Dendritic cell treated with granulocyte-macrophage colony-stimulating factor and Interleukin-4, amounts not matched to agents 40 ng/mL and 50 ng/mL, for 4 days (primary cell): ENCODE data around the gene ZDHHC4.

ENCODE experiments used
- H3K27ac Mint-ChIP-seq: one replicate; pipeline ENCODE4 v1.8.0; 2022; ENCODE audit warnings: mild to moderate bottlenecking, mixed read lengths
- H3K27me3 Mint-ChIP-seq: one replicate; pipeline ENCODE4 v1.8.0; 2022; ENCODE audit warnings: mild to moderate bottlenecking, mixed read lengths
- H3K36me3 Mint-ChIP-seq: one replicate; pipeline ENCODE4 v1.8.0; 2022; ENCODE audit warnings: low read depth, mixed read lengths
- H3K4me1 Mint-ChIP-seq: one replicate; pipeline ENCODE4 v1.8.0; 2022; ENCODE audit warnings: low read depth, mixed read lengths
- H3K4me3 Mint-ChIP-seq: one replicate; pipeline ENCODE4 v1.8.0; 2022; ENCODE audit warnings: mild to moderate bottlenecking, moderate library complexity, mixed read lengths
- H3K9me3 Mint-ChIP-seq: one replicate; pipeline ENCODE4 v1.8.0; 2022; ENCODE audit warnings: mixed read lengths
- intact Hi-C: fragments of 100-400 bp; cut with micrococcal nuclease; formaldehyde crosslinking; loops from one replicate; pipeline ENCODE4 v1.15.0; 2022

ZDHHC4 gene

GRCh38 chr7:6606866-6607583 is 29.8 kb downstream of the ZDHHC4 start:
- intact Hi-C loops, result no loop called here
- Mint-ChIP-seq H3K36me3 (peaks cover 78% of the 10 kb centered on the region), H3K9me3 (no peaks in the 10 kb centered on the region), H3K27ac (no peak overlapping the region), H3K4me1 (no peaks in the 10 kb centered on the region), H3K4me3 (no peak overlapping the region), H3K27me3 (peaks cover 5% of the 10 kb centered on the region)

- Mint-ChIP-seq H3K4me3 (no peak overlapping the region), H3K27ac (no peak overlapping the region), H3K36me3 (peaks cover 72% of the 10 kb centered on the region), H3K9me3 (no peaks in the 10 kb centered on the region), H3K4me1 (no peaks in the 10 kb centered on the region), H3K27me3 (peaks cover 10% of the 10 kb centered on the region)
- intact Hi-C loops, result no loop called here
Measured at GRCh38 chr7:6607651-6608051, 30.4 kb downstream of the ZDHHC4 start.

DNA sequence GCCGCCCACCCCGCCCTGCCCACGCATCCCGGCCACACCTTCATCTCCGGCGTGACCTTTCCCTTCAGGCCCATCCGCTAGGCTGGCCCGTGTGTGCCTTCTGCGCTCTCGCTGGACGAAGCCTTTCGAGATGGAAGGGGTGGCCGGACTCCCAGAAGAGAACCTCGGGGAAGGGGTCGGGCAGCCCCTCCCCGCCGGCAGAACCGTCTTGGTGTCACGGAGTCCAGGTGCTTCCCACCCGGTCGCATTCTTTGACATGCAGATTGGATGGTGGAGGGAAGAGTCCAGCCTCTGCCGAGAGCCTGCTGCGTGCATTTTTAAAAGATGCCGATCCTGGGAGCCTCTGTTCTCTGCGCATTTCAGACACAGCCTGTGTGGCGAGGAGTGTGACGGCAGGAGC is 30.8 kb downstream of the ZDHHC4 start:
- no peak overlapping the region for H3K4me3 Mint-ChIP-seq
- H3K27me3 Mint-ChIP-seq, result peaks cover 13% of the 10 kb centered on the region
- intact Hi-C loops, result no loop called here
- H3K4me1 Mint-ChIP-seq, result no peaks in the 10 kb centered on the region
- H3K27ac Mint-ChIP-seq, result no peak overlapping the region
- H3K9me3 Mint-ChIP-seq, result no peaks in the 10 kb centered on the region
- peaks cover 68% of the 10 kb centered on the region for H3K36me3 Mint-ChIP-seq

DNA sequence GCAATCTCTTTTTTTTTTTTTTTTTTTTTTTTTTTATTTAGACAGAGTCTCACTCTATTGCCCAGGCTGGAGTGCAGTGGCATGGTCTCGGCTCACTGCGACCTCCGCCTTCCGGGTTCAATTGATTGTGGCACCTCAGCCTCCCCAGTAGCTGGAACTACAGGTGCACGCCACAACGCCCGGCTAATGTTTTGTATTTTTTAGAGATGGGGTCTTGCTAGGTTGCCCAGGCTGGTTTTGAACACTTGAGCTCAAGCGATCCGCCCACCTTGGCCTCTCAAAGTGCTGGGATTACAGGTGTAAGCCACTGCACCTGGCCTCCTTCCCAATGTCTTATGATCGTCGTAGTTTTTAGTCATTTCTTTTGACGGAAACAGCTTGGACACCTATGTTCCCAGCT is 31.5 kb downstream of the ZDHHC4 start:
- H3K4me1 Mint-ChIP-seq, result no peaks in the 10 kb centered on the region
- H3K27ac Mint-ChIP-seq, result no peak overlapping the region
- peaks cover 19% of the 10 kb centered on the region for H3K27me3 Mint-ChIP-seq
- intact Hi-C loops, result no loop called here
- peaks cover 62% of the 10 kb centered on the region for H3K36me3 Mint-ChIP-seq
- H3K4me3 Mint-ChIP-seq, result no peak overlapping the region
- no peaks in the 10 kb centered on the region for H3K9me3 Mint-ChIP-seq

GRCh38 chr7:6612819-6613218 is 35.6 kb downstream of the ZDHHC4 start:
- Mint-ChIP-seq H3K4me3 (no peak overlapping the region), H3K4me1 (no peaks in the 10 kb centered on the region), H3K27me3 (peaks cover 53% of the 10 kb centered on the region), H3K27ac (no peak overlapping the region), H3K9me3 (no peaks in the 10 kb centered on the region), H3K36me3 (peaks cover 22% of the 10 kb centered on the region)
- intact Hi-C loops, result no loop called here

GRCh38 chr7:6613706-6614105 is 36.5 kb downstream of the ZDHHC4 start:
- intact Hi-C loops, result no loop called here
- H3K27ac Mint-ChIP-seq, result no peak overlapping the region
- H3K4me1 Mint-ChIP-seq, result no peaks in the 10 kb centered on the region
- no peaks in the 10 kb centered on the region for H3K9me3 Mint-ChIP-seq
- H3K36me3 Mint-ChIP-seq, result peaks cover 13% of the 10 kb centered on the region
- H3K27me3 Mint-ChIP-seq, result peaks cover 61% of the 10 kb centered on the region
- H3K4me3 Mint-ChIP-seq, result no peak overlapping the region

GRCh38 chr7:6614953-6615722 is 37.9 kb downstream of the ZDHHC4 start, which contains the start of gene ZNF853:
Gene ZNF853, plus strand, starts transcription at chr7:6615610. Its CDS starts 565 bp downstream, at chr7:6616175.
- no peaks in the 10 kb centered on the region for H3K9me3 Mint-ChIP-seq
- no peaks in the 10 kb centered on the region for H3K36me3 Mint-ChIP-seq
- H3K4me3 Mint-ChIP-seq, result peak within 1 kb of the TSS; percentile 44
- intact Hi-C loops, result no loop called here
- no peak within 1 kb of the TSS for H3K27ac Mint-ChIP-seq
- peaks cover 64% of the 10 kb centered on the region for H3K27me3 Mint-ChIP-seq
- H3K4me1 Mint-ChIP-seq, result no peaks in the 10 kb centered on the region

DNA sequence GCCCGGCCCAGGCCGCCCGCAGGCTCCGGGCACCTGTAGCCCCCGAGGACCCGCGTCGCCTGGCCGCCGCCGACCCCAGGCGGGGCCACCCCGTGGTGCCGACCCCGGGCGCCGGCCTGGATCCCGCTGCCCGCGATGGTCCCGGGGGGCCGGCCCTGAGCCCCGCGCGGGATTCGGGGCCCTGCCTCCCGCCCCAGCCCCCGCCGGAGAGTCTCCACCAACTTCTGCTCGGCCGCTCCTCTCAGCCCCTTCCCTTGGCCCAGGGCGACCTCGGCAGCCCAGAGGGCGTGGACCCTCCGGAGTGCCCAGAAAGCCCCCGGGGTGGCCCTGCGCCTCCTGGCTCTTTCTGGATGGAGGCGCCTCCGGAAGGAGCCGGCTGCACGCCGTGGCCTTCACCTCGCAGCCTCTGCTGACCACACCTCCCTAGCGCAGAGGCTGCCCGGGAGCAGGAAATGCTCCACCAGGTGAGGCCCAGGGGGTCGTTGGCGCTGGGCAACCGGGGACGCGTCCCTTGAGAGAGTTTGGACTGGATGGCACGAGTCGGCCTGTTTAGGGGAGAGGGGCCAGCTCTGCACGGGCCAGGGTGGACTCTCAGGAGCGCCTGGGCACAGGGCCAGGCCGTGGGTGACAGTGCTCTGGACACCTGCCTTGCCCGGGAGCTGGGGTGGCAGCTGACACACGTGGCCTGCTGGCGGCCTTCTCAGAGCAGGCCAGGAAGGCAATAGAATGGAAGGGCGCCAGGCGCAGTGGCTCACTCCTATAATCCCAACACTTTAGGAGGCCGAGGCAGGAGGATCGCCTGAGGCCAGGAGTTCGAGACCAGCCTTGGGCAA is 38.7 kb downstream of the ZDHHC4 start:
- peaks cover 66% of the 10 kb centered on the region for H3K27me3 Mint-ChIP-seq
- peaks cover 6% of the 10 kb centered on the region for H3K4me1 Mint-ChIP-seq
- peak overlapping the region; percentile 42 for H3K4me3 Mint-ChIP-seq
- H3K27ac Mint-ChIP-seq, result no peak overlapping the region
- H3K36me3 Mint-ChIP-seq, result no peaks in the 10 kb centered on the region
- no peaks in the 10 kb centered on the region for H3K9me3 Mint-ChIP-seq
- intact Hi-C loops, result no loop called here

GRCh38 chr7:6616854-6617643 is 39.8 kb downstream of the ZDHHC4 start:
- peaks cover 17% of the 10 kb centered on the region for H3K4me1 Mint-ChIP-seq
- no peaks in the 10 kb centered on the region for H3K36me3 Mint-ChIP-seq
- intact Hi-C loops, result no loop called here
- H3K27ac Mint-ChIP-seq, result no peak overlapping the region
- H3K9me3 Mint-ChIP-seq, result no peaks in the 10 kb centered on the region
- H3K27me3 Mint-ChIP-seq, result peaks cover 64% of the 10 kb centered on the region
- no peak overlapping the region for H3K4me3 Mint-ChIP-seq

DNA sequence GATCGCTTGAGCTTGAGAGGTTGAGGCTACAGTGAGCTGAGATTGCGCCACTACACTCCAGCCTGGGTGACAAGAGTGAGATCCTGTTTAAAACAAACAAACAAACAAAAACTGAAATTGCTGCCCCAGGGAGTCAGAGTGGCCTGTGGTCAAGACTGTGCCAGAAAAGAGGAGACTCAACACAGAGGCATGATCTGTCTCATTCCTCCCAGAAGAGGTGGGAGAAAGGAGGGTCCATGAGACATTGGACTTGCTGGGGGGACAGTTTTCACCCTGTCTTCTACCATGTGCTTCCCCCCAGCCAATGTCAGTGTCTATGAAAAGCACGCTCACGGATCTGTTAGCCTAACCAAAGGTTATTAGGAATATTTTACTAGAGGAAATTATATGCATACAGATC is 41.4 kb downstream of the ZDHHC4 start:
- Mint-ChIP-seq H3K27ac (no peak overlapping the region), H3K27me3 (peaks cover 54% of the 10 kb centered on the region), H3K9me3 (no peaks in the 10 kb centered on the region), H3K4me1 (peaks cover 17% of the 10 kb centered on the region), H3K4me3 (no peak overlapping the region), H3K36me3 (no peaks in the 10 kb centered on the region)
- intact Hi-C loops, result no loop called here

DNA sequence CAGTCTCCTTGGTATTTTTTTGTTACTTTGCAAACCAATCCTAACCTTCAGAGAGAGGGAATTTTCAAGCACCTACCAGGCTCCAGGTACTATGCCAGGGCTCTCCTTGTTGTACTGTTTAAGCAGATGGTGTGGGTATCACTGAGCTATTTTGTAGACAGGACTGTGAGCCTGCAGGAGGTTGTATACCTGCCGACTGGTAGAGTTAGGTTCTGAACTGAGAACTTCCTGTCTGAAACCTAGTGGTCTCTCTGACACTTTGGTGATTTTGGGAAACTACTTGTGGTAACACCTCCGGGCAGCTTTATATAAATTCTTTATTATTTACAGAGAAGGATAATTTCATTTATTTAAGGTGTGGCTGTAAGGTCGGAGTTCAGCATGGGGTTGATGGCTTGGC is 42.7 kb downstream of the ZDHHC4 start:
- H3K27ac Mint-ChIP-seq, result no peak overlapping the region
- peaks cover 27% of the 10 kb centered on the region for H3K4me1 Mint-ChIP-seq
- H3K36me3 Mint-ChIP-seq, result no peaks in the 10 kb centered on the region
- H3K9me3 Mint-ChIP-seq, result no peaks in the 10 kb centered on the region
- H3K4me3 Mint-ChIP-seq, result no peak overlapping the region
- intact Hi-C loops, result no loop called here
- peaks cover 43% of the 10 kb centered on the region for H3K27me3 Mint-ChIP-seq

DNA sequence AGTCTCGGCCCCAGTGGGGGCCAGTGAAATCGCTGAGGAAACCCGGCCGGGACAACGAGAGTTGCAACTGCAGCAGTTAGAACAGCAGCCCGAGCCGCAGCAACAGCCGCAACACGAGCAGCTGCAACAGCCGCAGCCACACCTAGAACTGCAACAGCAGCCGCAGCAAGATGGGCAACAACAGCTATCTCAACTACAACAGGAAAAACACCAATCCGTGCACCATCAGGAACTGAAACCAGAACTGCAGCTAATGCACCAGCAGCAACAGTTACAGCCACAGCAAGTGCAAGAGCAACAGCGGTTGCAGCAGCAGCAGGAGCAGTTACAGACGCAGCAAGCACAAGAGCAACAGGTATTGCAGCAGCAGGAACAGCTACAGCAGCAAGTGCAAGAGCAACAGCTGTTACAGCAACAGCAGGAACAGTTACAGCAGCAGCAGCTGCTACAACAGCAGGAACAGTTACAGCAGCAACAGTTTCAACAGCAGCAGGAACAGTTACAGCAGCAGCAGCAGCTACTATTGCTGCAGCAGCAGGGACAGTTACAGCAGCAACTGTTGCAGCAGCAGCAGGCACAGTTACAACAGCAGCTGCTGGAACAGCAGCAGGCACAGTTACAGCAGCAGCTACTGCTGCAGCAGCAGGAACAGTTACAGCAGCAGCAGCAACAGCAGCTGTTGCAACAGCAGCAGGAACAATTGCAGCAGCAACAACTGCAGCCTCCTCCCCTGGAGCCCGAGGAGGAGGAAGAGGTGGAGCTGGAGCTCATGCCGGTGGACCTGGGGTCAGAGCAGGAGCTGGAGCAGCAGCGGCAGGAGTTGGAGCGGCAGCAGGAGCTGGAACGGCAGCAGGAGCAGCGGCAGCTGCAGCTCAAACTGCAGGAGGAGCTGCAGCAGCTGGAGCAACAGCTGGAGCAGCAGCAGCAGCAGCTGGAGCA is 44.2 kb downstream of the ZDHHC4 start:
- no peaks in the 10 kb centered on the region for H3K9me3 Mint-ChIP-seq
- intact Hi-C loops, result no loop called here
- H3K4me1 Mint-ChIP-seq, result peaks cover 27% of the 10 kb centered on the region
- H3K36me3 Mint-ChIP-seq, result no peaks in the 10 kb centered on the region
- peaks cover 34% of the 10 kb centered on the region for H3K27me3 Mint-ChIP-seq
- H3K4me3 Mint-ChIP-seq, result no peak overlapping the region
- no peak overlapping the region for H3K27ac Mint-ChIP-seq
